Activated naive CD4-positive, alpha-beta T cell (primary cell): ENCODE results near the gene CSAD.
A peak's percentile ranks its signal among the peaks of the same experiment; 100 is the strongest.
"Not testable (repeated sequence)": the region's sequence is repeated elsewhere in the genome, so short reads cannot be mapped to it uniquely, and the experiment has no call there.

Experiments
- DNase-seq, 4 experiments: peaks; one replicate each; lab custom pipeline; 2025; lab: John Stamatoyannopoulos, UW

CSAD gene

DNA sequence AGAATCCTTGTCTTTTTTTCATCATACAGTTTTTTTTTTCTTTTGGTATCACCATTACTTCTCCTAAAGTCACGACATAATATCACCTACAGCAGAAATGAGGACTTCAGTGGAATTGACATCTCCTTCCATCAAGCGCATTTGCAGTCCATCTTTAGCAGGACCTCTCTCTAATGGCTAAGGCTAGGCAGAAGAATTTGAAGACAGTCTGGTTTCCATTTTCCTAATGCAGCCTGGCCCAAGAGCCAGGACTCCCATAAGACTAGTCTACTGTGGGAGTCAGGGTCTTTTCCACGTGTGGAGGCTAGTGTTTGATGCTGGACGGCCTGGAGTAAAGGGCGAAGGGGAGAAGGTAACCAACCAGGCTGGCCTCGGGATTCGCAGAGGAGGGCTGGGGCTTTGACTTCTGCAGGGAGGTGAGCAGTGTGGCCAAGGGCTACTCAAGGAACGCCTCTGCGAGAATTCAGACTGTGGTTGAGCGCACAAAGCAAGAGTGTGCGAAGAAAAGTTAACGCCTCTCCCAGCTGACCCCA, 972 bp downstream of the CSAD start:
- no peak for DNase-seq

DNA sequence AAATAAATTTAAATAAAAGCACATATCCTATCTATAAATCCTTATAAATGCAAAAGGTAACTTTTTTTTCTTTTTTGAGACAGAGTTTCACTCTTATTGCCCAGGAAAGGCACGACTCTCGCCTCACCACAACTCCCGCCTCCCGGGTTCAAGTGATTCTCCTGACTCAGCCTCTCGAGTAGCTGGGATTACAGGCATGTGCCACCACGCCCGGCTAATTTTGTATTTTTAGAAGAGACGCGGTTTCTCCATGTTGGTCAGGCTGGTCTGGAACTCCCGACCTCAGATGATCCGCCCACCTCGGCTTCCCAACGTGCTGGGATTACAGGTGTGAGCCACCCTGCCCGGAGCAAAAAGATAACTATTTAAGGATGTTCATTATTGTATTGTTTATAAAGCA, 1.9 kb downstream of the CSAD start:
- not testable (repeated sequence) for DNase-seq

- DNase-seq: not testable (repeated sequence)
These were observed 3.3 kb downstream of the CSAD start for GRCh38 chr12:53177447-53177846.

DNA sequence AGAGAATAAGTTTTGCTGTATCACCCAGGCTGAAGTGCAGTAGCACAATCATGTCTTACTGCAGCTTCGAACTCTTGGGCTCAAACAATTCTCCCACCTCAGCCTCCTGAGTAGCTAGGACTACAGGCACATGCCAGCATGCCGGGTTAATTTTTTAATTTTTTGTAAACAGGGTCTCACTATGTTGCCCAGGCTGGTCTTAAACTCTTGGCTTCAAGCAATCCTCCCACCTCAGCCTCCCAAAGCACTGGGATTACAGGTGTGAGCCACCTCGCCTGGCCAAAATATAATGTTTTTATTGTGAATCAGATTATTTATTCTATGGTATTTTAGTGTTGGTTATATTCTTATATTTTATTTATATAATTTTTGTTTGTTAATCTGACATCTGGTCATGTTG, 4.0 kb downstream of the CSAD start:
- no peak for DNase-seq

DNA sequence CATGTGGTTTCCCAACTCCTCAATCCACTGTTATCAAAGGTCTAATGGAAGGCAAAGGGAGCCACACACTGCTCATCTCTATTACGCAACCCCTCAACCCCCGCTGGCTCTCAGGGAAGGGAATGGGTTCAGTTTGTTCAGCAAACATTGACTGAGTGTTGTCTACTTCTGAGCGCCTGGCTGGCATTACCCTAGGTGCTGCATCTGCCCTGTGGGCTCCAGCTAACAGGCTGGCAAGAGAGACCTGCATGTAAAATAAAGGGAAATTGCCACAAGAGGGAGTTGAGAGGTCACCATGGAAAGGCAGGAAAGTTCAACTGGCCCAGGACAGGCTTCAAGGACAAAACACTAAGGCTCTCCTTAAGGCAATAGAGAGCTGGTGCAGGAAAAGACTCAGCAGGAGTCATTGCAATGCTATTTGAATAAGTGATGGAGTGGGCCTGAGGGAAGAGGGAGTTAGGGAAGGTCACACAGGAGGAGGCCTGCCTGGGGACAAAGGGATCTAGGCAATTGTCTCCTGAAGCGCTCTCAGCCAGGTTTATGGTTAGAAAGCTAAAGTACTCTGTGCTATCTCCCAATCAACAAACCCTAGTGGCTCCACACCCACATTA, 5.7 kb downstream of the CSAD start:
- DNase-seq: no peak

GRCh38 chr12:53173085-53173715, 7.5 kb downstream of the CSAD start:
- DNase-seq: no peak

DNA sequence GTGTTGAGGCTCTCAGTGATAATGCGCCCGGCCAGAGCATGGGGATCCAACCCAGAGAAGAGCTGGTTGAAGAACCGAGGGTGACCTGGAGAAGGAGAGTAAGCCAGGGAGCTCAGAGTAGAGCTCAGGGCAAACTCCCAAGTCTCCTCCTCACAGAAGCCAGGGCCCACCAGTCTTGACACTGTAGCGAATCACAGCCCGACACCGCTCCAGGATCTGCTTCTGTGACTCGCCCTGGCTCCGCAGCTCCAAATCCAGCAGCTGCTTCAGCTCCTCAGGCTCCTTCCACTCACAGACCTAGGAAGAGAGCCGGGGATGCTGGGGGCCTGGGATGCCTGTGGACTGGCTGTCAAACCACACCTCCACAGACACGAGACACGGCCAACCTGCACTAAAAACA, 8.4 kb downstream of the CSAD start:
- no peak for DNase-seq

DNA sequence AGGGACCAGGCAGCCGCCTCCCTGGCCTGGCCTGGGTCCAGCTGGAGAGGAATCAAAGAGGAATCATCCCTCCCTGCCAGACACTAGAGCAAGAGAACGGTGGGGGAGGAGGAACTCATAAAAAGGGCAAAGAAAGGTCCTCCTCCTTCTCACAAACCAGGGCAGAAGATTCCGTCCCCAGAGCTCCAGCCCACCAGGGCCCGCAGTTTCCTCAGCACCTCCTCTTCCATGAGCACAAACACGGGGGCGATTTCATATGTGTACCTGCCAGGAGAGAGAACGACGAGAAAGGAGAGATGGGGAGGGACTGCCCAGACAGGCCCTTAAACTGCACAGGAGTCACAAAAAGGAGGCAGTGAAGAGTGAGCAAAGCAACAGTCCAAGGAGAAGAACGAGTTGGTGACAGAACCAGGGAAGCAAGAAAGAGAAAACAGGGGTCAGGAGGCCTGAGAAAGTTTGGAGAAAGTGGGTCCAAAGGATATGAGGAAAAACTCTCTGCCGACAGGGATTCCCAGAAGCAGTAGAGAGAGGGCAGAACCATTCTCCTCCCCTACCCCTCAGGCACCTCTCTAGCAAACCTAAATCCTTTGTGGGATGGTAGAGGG, 8.9 kb downstream of the CSAD start:
- DNase-seq: no peak

- no peak for DNase-seq
These were observed 9.6 kb downstream of the CSAD start for GRCh38 chr12:53170876-53171724.

DNA sequence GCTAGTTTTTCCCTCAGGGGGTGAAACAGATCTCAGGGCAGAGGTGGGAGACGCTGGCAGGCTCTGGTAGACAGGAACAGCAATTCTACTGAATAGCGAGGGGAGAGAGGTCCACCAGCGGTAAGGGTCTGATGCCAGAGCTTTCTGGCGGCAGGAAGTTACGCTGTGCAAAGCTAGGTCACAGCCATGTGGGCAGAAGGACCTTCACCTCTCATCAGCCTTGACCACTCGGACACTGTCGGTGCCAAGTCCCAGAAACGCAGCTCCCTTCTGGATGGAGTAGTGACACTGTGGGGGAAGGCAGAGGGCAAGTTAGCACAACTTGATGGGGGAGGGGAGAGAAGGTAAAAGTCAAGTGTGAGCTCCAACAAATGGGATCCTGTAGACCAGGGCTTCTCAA, 10.5 kb downstream of the CSAD start:
- no peak for DNase-seq

GRCh38 chr12:53169644-53170043, 11.1 kb downstream of the CSAD start:
- no peak for DNase-seq

DNA sequence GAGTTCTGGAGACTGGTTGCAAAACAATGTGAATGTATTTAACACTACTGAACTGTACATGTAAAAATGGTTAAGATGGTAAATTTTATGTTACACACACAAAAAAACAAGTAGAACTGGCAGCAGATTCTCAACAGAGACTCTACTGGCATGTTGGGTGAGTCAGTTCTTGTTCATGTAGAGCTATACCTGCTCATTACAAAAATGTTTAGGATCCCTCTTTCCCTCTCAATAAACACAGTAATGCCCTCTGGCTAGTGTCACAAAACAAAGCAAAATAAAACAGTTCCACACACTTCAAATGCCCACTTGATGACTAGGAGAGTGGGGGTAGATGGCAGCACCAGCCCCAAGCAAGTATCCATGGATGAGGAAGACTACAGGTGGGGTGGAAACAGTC, 13.9 kb downstream of the CSAD start:
- DNase-seq: no peak

DNA sequence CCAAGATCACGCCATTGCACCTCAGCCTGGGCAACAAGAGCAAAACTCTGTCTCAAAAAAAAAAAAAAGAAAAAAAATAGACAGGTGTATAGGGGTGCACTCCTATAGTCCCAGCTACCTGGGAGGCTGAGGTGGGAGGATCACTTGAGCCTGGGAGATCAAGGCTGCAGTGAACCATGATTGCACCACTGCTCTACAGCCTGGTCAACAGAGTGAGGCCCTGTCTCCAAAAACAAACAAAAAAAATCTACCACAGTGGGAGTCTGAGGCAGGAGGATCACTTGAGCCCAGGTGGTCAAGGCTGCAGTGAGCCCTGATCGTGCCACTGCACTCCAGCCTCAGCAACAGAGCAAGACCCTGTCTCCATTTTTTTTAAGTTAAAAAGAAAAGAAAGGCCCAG, 17.7 kb downstream of the CSAD start:
- DNase-seq: not testable (repeated sequence)

- no peak for DNase-seq
These were observed 19.4 kb downstream of the CSAD start for GRCh38 chr12:53161119-53161911.

DNA sequence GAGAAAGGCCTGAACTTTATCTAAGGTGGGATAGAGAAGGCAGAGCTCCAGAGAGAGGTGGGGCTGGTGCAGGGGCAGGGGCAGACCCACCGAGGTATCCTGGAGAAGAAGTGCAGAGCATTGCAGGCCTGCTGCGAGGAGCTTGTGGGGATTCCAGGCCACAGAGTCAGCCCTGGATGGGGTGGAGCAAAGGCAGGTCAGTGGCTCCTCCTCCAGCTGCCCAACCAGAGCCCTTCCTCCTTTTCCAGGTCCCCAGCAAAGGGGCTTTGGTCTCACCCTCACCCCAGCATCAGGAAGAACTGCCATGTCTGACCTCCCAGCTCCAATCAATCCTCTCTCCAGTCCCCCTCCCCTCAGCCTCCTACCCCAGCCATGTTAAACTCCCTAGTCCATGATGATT, 20.1 kb downstream of the CSAD start:
- no peak for DNase-seq

DNA sequence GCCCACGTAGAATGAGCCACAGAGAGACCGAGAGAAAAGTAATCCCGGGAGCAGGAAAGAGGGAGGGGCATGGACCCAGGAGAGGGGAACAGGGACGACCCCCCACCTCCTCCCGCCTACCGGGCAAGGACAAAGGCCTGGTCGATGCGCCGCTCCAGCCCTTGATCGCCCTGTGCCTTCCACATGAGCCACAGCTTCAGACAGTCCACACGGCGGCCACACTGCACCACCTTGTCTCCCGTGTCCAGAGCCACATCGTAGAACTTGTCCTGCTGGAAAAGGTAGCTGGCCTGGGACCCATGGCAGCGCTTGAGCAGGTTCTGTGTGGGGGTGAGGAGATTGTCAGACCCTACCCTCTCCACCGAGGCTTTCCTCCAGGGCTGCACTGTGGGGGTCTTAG, 20.7 kb downstream of the CSAD start:
- DNase-seq: no peak

GRCh38 chr12:53159195-53159839, 21.4 kb downstream of the CSAD start:
- DNase-seq: peak; percentile 76 to 85 (median 80)

DNA sequence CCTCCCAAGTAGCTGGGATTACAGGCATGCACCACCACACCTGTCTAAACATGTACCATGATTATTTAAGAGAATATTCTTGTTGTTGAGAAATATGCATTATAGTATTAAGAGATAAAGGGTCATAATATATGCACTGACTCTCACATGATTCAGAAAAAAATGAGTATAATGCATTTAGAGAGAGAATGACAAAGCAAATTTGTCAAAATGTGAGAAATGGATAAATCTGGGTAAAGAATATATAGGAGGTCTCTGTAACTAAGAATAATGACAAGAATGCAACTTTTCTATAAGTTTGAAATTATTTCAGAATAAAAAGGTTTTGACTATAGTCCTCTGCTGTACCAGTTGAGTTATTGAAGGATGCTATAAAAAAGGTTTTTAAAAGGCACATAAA, 28.3 kb downstream of the CSAD start:
- no peak for DNase-seq

- no peak for DNase-seq
These were observed 29.7 kb downstream of the CSAD start for GRCh38 chr12:53151039-53151438.

DNA sequence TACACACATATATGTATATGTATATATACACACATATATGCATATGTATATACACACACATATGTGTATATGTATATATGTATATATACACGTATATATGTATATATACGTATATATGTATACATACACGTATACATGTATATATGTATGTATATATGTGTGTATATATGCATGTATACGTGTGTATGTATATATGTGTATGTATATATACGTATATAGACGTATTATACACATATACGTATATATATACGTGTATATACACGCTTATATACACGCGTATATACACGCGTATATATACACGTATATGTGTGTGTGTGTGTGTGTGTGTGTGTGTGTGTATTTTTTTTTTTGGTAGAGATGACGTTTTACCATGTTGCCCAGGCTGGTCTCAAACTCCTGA, 33.1 kb downstream of the CSAD start:
- DNase-seq: no peak

DNA sequence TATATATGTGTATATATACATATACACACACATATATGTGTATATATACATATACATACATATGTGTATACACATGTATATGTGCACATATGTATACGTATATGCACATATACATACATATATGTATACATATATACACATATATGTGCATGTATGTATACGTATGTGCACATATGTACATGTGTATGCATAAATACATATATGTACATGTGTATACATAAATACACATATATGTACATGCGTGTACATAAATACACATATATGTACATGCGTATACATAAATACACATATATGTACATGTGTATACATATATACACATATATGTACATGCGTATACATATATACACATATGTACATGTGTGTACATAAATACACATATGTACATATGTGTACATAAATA, 33.5 kb downstream of the CSAD start:
- DNase-seq: no peak
